ENCODE measurements around the gene AGBL1. TPM values are rescaled to one million over a fixed set of nuclear protein-coding genes. Genes with fewer than 3 reads are reported as not detected.

The AGBL1 gene
- total and polyA plus RNA-seq, 4 donors: 0.08 to 147 (median 4.7) TPM

DNA sequence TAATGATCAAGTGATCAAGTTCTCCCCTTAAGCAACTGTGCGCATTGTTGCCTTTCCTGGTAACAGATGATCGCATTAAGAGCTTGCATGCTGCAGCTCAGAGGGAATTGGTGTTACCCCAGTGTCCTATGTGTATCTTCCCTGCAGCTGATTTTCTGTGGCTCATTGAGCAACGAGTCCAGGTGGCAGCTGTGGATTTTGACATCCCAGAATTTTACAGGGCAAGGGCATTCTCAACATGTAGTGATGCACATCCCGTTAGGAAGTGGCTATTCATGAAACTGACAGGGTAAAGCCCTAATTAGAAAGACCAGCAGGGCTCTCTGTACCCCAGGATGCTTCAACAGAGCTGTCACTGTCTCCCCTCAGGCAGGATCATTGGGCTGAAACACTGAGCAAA lies 232.8 kb downstream of the AGBL1 start:
- TF ChIP-seq, protein P1, sequence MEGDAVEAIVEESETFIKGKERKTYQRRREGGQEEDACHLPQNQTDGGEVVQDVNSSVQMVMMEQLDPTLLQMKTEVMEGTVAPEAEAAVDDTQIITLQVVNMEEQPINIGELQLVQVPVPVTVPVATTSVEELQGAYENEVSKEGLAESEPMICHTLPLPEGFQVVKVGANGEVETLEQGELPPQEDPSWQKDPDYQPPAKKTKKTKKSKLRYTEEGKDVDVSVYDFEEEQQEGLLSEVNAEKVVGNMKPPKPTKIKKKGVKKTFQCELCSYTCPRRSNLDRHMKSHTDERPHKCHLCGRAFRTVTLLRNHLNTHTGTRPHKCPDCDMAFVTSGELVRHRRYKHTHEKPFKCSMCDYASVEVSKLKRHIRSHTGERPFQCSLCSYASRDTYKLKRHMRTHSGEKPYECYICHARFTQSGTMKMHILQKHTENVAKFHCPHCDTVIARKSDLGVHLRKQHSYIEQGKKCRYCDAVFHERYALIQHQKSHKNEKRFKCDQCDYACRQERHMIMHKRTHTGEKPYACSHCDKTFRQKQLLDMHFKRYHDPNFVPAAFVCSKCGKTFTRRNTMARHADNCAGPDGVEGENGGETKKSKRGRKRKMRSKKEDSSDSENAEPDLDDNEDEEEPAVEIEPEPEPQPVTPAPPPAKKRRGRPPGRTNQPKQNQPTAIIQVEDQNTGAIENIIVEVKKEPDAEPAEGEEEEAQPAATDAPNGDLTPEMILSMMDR (IDR thresholded peaks at IDR 0.05; ENCODE audit: control extremely low read depth, extremely low read depth): no peak
- ATAC-seq (ENCODE audit: insufficient read depth, low FRiP score) (no peak), DNase-seq (no peak)
- H3K27ac ChIP-seq (ENCODE audit: low read depth in 1 of 2, low read length in 1 of 2): no peak overlapping the region
- no peaks in the 10 kb centered on the region for H3K27me3 ChIP-seq (ENCODE audit: control insufficient read depth in 3 of 3, insufficient read depth in 3 of 3, low read length in 2 of 3)
- H3K9ac ChIP-seq (ENCODE audit: insufficient read depth in 1 of 2, low read length in 2 of 2): no peak overlapping the region
- no peaks in the 10 kb centered on the region for H3K9me3 ChIP-seq (ENCODE audit: control insufficient read depth in 4 of 4, insufficient read depth in 3 of 4, low read length in 3 of 4)
- peaks cover 0 to 3% (median 0%) of the 10 kb centered on the region in 5 donors for H3K4me1 ChIP-seq (ENCODE audit: control insufficient read depth in 5 of 5, insufficient read depth in 5 of 5, low read length in 5 of 5)
- H3K36me3 ChIP-seq (ENCODE audit: control insufficient read depth in 4 of 4, insufficient read depth in 4 of 4, low read length in 4 of 4): no peaks in the 10 kb centered on the region
- no peak overlapping the region for H3K4me3 ChIP-seq
- 72 to 76% methylated on average over 4 of the region's 4 CpGs for WGBS, 2 donors

DNA sequence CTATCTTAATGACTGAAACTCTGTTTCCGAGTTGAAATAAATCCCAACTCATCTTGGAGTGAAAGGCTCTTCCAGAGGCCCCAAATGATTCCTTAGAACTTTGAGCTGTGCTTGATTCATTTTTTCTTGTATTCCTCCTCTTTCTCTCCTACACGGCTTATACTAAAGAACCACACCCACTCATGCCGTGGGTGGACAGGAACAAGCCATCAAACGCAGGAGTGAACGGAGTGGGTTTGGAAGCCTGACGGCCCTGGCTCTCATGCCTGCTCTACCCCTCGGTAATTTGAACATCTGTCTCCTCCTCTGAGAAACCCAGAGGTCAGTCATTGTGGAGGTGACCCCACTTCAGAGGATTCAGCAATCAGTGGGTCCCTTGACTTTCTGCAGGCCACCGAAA lies 236.5 kb downstream of the AGBL1 start:
- no peak for ATAC-seq (ENCODE audit: insufficient read depth, low FRiP score)
- Histone ChIP-seq H3K27me3 (ENCODE audit: control insufficient read depth in 3 of 3, insufficient read depth in 3 of 3, low read length in 2 of 3) (no peaks in the 10 kb centered on the region), H3K9me3 (ENCODE audit: control insufficient read depth in 4 of 4, insufficient read depth in 3 of 4, low read length in 3 of 4) (no peaks in the 10 kb centered on the region), H3K36me3 (ENCODE audit: control insufficient read depth in 4 of 4, insufficient read depth in 4 of 4, low read length in 4 of 4) (no peaks in the 10 kb centered on the region), H3K27ac (ENCODE audit: low read depth in 1 of 2, low read length in 1 of 2) (no peak overlapping the region), H3K4me3 (no peak overlapping the region), H3K4me1 (ENCODE audit: control insufficient read depth in 5 of 5, insufficient read depth in 5 of 5, low read length in 5 of 5) (peaks cover 0 to 3% (median 0%) of the 10 kb centered on the region in 5 donors), H3K9ac (ENCODE audit: insufficient read depth in 1 of 2, low read length in 2 of 2) (no peak overlapping the region)
- TF ChIP-seq, protein P1 (IDR thresholded peaks at IDR 0.05; ENCODE audit: control extremely low read depth, extremely low read depth): no peak
- no peak for DNase-seq
- WGBS, 2 donors: 30 to 46% methylated on average over 8 of the region's 8 CpGs

DNA sequence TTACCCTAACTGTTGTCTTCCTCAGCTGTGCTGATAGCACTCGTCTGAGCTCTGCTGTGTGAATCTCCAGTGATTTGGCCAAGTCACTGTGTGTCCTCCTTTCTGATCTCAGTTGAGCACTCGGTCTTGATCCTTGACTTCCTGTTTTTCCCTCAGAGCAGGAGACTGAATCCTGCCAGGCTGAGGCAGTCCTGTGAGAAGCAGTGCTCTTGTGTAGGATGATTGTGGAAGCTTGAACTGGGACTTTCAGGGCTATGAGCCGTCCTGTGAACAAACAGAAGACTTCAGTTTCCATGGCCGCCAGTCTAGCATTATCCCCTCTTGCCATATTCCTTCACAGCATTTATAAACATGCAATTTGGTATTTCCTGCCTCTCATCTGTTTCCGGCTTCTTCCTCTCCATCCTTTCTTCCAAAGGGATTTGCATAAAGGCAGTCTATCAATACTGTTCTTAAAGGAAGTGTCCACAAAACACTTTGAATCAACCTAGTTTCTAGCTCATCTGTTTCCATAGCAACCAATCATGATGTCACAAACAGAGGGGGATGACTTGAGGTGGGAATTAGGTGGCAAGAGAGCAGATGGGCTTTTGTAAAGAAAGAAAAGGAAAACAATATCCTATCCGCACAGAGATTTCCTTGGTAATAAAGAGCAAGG lies 237.2 kb downstream of the AGBL1 start:
- Histone ChIP-seq H3K4me1 (ENCODE audit: control insufficient read depth in 5 of 5, insufficient read depth in 5 of 5, low read length in 5 of 5) (peaks cover 0 to 3% (median 0%) of the 10 kb centered on the region in 5 donors), H3K9me3 (ENCODE audit: control insufficient read depth in 4 of 4, insufficient read depth in 3 of 4, low read length in 3 of 4) (no peaks in the 10 kb centered on the region), H3K9ac (ENCODE audit: insufficient read depth in 1 of 2, low read length in 2 of 2) (no peak overlapping the region), H3K27me3 (ENCODE audit: control insufficient read depth in 3 of 3, insufficient read depth in 3 of 3, low read length in 2 of 3) (no peaks in the 10 kb centered on the region), H3K27ac (ENCODE audit: low read depth in 1 of 2, low read length in 1 of 2) (no peak overlapping the region), H3K36me3 (ENCODE audit: control insufficient read depth in 4 of 4, insufficient read depth in 4 of 4, low read length in 4 of 4) (no peaks in the 10 kb centered on the region), H3K4me3 (no peak overlapping the region)
- ATAC-seq (ENCODE audit: insufficient read depth, low FRiP score): no peak
- WGBS, 2 donors: 26 to 34% methylated on average over 6 of the region's 6 CpGs
- TF ChIP-seq, protein P1 (IDR thresholded peaks at IDR 0.05; ENCODE audit: control extremely low read depth, extremely low read depth): no peak
- DNase-seq: peak in 1 of 3 donors; percentile 1

DNA sequence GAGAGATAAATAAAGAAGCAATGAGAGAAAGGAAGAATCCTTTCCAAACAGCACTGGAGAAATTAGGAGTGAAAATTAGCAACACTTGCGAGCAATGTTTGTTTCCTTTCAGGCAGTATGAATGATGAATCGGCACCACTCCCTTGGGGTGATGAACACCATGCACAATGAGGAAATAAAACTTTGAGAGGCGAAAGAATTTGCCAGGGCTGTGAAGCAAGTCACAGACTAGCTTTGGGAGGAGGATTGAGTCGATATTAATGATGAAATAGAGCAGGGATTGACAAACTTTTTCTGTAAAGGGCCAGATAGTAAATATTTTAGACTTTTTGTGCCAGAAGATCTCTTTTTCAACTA lies 237.7 kb downstream of the AGBL1 start:
- Histone ChIP-seq H3K36me3 (ENCODE audit: control insufficient read depth in 4 of 4, insufficient read depth in 4 of 4, low read length in 4 of 4) (no peaks in the 10 kb centered on the region), H3K27me3 (ENCODE audit: control insufficient read depth in 3 of 3, insufficient read depth in 3 of 3, low read length in 2 of 3) (no peaks in the 10 kb centered on the region), H3K27ac (ENCODE audit: low read depth in 1 of 2, low read length in 1 of 2) (no peak overlapping the region), H3K9me3 (ENCODE audit: control insufficient read depth in 4 of 4, insufficient read depth in 3 of 4, low read length in 3 of 4) (no peaks in the 10 kb centered on the region), H3K4me3 (no peak overlapping the region), H3K9ac (ENCODE audit: insufficient read depth in 1 of 2, low read length in 2 of 2) (no peak overlapping the region), H3K4me1 (ENCODE audit: control insufficient read depth in 5 of 5, insufficient read depth in 5 of 5, low read length in 5 of 5) (peaks cover 0 to 3% (median 0%) of the 10 kb centered on the region in 5 donors)
- DNase-seq: no peak
- 58 to 64% methylated on average over 4 of the region's 4 CpGs for WGBS, 2 donors
- TF ChIP-seq, protein P1 (IDR thresholded peaks at IDR 0.05; ENCODE audit: control extremely low read depth, extremely low read depth): no peak
- no peak for ATAC-seq (ENCODE audit: insufficient read depth, low FRiP score)
